GM18526 (cell line): Measurements from ENCODE around the gene LCMT1.

Experiments used
- POLR2A ChIP-seq: IDR thresholded peaks from 3 replicates; pipeline ENCODE4 v1.6.1; 2011; ENCODE audit not compliant: insufficient read length; ENCODE audit errors: extremely low read depth

Gene LCMT1

GRCh38 chr16:25213709-25214397 lies 102.3 kb downstream of the LCMT1 start:
- no peak for TF ChIP-seq POLR2A

DNA sequence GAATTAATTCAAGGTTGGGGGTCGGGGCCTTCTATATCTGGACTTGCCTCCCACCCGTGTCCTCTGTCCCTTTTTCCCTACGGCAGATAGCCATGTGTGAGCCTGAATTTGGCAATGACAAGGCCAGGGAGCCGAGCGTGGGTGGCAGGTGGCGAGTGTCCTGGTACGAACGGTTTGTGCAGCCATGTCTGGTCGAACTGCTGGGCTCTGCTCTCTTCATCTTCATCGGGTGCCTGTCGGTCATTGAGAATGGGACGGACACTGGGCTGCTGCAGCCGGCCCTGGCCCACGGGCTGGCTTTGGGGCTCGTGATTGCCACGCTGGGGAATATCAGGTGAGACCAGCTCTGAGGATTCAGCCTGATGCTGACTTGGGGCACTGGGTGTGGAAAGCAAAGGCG lies 105.6 kb downstream of the LCMT1 start:
- no peak for TF ChIP-seq POLR2A

GRCh38 chr16:25217921-25218320 lies 106.4 kb downstream of the LCMT1 start:
- no peak for TF ChIP-seq POLR2A

DNA sequence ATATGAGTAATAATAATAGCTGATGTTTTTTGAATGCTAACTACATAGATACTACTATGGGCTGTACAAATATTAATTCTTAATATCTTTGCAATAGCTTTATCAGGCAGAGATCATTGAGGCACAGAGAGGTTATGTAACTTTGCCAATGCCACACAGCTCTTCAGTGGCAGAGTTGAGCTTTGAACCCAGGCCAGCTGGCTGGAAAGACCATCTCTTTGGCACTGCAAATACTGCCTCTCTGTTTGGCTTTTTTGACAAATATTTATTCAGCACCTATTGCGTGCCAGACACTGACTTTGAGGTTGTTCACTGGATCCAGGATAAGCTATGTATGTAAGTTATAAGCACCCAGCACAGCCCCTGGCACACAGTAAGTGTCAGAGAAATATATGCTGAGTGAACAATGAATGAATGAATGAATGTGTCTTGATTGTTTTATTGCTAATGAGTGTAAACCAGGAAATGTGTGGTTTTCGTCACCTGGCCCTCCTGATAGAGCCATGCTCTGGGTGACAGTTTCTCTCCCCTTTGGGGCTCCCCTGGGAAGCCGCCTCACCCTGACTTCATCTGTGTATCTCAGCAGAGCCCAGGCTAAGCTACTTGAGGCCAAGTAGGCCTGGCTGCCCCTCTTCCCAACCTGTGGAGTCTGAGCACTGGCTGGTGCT lies 107.7 kb downstream of the LCMT1 start:
- TF ChIP-seq POLR2A, result no peak

- no peak for TF ChIP-seq POLR2A
These were observed 111.4 kb downstream of the LCMT1 start for GRCh38 chr16:25222959-25223358.

DNA sequence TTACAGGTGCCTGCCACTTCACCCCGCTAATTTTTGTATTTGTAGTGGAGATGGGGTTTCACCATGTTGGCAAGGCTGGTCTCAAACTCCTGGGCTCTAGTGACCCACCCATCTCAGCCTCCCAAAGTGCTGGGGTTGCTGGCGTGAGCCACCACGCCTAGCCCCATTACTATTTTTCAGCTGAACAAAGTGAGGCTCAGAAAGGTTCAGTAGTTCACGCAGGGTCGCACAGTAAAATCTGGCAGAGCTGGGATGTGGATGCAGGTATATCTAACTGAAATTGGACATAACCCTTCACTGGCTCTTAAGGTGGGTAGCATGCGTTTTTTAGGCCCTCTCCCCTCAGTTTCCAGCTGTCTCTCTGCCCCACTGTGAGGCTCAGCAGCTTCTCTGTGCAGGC lies 112.4 kb downstream of the LCMT1 start:
- no peak for TF ChIP-seq POLR2A

DNA sequence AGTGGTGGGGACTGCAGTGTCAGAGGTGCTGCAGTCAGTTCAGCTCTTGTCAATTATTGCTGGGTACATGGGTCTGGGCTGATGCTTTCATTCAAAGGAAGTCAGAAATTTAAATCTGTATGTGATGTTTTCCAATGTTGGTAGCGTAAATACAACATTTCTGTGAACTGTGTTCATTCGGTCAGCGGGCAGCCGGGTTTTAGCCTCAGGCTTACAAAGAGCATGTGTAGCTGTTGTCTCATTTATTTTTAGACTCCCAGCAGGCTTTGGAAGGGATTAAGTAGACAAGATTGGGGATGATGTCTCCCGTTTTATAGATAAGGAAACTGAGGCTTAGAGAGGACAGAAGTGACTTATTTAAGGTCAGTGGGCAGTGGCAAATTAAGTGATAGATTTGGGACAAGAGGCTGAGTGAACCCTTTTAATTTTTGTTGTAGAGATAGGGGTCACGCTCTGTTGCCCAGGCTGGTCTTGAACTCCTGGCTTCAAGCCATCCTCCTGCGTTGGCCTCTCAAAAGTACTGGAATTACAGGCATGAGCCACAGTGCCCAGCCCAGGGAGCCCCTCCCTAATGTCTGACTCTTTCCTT lies 113.3 kb downstream of the LCMT1 start:
- no peak for TF ChIP-seq POLR2A
